HG02973 (cell line): ENCODE results near the gene PARVB.
"Not testable (repeated sequence)": the region's sequence is repeated elsewhere in the genome, so short reads cannot be mapped to it uniquely, and the experiment has no call there.

ENCODE experiments used
- ATAC-seq: cut with Tn5 transposase; IDR thresholded peaks from one replicate; pipeline ENCODE4 v1.9.1; 2021; ENCODE audit warnings: moderate library complexity; ENCODE audit not compliant: unreplicated experiment

PARVB gene

DNA sequence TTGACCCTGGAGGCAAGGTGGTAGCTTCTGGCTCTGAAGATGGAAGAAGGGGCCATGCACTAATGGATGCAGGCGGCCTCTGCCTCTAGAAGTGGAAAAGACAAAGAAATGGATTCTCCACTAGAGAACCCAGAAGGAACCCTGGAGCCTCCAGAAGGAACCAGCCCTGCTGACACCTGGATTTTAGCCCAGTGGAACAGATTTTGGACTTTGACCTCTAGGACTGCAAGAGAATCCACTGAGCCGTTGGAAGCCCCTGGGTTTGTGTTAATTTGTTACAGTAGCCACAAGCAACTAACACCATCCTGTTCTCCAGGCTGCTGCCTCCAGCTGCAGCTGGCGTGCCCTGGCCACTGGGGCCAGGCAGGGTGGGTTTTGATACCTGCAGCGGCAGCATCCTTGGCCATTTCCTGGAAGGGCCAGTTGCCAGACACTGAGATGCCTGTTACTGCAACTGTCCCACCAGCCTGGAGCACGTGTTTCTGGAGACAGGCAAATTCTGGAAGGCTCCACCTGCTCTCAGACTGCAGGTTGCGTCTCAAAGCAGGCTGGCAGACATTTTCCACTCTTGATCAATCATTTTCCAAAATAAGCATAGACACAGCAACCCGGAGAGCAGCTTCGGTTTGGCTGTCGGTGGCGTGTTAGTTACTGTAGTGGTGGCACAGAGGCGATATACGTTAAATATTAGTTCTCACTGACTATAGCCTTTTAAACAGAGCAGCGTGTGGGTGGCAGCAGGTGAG, 79.8 kb downstream of the PARVB start:
- no peak for ATAC-seq

DNA sequence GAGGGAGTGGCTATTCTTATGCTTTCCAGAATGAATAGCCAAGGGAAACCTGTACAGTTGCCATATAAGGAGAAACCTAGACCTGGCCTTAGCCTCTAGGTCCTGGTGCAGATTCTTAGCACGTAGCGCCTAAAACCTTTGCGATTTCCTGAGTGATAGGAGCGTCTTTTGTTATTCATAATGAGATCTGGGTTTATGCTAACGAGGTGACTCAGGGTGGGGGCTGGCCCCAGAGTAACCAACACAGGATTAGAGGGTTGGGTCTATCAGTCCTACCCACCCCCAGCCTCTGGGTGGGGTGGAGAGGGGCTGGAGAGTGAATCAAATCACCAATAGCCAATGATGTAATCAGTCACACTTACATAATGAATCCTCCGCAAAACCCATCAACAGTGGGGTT, 83.2 kb downstream of the PARVB start:
- no peak for ATAC-seq

DNA sequence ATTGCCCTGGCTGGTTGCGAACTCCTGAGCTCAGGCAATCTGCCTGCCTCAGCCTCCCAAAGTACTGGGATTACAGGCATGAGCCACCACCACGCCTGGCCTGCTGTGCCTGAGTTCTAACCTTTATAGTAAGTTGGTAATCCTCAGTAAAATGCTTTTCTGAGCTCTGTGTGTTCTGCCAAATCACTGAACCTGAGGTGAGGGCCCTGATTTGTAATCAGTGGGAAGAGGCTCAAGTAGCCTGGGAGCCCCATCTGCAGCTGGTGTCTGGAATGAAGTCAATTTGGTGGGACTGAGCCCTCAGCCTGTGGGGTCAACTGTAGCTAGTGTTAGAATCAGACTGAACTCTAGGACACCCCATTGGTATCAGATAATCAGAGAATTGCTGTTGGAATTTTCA, 84.0 kb downstream of the PARVB start:
- no peak for ATAC-seq

DNA sequence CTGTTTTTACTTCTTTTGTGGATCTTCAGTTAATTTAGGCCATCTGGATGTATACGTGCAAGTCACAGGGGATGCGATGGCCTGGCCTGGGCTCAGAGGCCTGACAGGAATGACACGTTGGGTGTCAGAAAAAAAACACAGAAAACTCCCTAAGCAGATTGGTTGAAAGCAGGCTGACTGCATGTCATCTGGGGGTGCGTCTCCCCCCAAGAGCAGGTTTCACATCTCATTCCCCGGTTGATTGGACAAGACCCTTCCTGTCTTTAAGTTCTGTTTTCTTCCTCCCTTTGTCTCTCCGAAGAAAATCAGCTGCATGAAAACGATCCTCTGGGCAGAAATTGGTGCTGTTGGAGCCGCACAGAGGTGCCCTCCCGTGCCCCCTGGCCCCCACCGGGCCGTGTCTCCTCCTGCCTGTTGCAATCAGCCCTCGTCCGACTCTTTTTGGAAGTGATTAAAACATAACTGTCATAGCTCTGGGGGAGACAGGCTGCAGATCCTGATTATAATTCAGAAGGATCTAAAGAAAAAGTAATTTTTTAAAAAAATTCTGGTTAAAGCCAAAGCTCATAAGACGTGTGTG, 84.8 kb downstream of the PARVB start:
- no peak for ATAC-seq

DNA sequence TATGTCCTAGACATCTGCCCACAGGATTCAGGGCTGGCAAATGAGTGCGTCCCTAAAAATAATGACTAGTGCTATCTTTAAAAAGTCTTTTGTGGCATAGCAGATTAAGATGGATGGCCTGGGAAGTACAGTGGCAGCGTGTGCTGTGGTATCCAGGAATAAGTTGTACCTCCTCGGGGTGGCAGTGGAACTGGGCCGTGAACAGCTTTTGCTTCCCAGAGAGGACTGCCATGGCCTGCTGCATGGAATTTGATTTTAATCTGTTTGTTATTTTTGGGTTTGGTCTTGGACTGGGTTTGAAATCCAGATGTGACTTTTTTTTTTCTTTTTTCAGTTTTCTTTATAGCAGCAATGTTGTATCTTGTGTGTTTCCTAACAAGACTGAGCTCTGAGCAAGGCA, 85.3 kb downstream of the PARVB start:
- no peak for ATAC-seq

DNA sequence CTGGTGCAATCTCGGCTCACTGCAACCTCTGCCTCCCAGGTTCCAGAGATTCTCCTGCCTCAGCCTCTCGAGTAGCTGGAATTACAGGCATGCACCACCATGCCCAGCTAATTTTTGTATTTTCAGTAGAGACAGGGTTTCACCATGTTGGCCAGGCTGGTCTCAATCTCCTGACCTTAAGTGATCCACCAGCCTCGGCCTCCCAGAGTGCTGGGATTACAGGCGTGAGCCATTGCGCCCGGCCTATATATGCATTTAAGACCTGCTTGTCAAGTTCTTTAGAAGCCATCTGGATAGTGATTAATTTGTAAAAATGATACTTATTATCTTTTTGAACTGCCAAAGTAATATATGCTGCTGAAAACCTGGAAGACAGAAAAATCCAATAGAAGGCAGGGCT, 86.6 kb downstream of the PARVB start:
- not testable (repeated sequence) for ATAC-seq

DNA sequence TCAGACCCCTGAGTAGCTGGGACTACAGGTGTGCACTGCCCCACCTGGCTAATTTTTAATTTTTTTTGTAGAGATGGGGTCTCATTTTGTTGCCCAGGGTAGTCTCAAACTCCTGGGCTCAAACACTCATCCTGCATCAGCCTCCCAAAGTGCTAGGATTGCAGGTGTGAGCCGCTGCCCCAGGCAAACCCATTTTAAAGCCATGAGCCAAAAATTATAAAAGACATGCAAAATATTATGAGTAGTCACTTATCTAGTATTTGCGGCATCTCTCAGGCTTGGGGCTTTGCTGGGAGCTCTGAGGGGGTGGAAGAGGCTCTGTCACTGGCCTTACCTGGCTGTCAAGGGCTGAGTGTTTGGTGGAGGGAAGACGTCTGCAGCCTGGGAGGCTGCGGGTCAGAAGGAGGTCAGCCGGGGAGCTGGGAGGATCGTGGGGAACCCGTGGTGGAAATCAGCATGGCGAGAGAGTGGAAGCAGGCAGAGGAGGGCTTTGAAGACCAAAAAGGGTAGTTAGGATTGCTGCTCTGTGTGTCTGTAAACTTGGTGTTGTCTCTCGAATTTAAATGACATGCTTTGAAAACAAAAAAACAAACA, 87.6 kb downstream of the PARVB start:
- no peak for ATAC-seq

DNA sequence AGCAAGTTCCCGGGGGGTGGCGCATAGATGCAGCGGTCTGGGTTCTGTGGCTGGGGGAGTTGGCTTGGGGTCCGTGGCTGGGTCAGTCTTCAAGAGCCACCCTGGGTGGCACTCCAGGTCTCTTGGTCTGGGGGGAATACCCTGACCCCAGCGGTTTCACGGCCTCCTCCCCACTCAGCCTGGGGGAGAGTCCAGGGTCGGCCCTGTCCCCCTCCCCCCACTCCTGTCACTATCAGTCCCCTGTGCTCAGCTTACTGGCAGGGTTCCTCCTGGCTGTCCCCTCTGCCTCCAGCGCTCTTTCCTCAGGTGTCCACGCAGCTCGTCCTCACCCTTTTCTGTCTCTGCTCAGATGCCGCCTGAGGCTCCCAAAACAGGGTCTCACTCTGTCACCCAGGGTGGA, 88.1 kb downstream of the PARVB start:
- ATAC-seq: no peak

DNA sequence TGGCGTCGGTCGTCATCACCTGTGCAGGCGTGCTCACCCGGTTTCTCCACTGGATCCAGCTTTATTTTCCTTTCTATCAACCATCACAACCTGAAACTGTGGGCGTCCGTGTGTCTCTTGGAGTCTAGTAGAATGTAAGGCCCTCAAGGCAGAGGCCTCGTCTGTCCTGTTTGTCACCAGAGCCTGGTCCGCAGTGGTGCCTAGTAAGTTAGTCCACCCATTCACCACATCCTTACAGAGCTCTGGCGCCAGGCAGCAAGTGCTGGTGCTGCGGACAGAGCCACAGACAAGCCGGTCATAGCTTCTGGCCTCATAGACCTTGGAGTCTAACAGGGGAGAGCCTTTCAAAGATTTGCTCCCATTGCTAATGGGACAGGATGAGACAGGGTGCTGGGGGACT, 92.2 kb downstream of the PARVB start:
- ATAC-seq: no peak

DNA sequence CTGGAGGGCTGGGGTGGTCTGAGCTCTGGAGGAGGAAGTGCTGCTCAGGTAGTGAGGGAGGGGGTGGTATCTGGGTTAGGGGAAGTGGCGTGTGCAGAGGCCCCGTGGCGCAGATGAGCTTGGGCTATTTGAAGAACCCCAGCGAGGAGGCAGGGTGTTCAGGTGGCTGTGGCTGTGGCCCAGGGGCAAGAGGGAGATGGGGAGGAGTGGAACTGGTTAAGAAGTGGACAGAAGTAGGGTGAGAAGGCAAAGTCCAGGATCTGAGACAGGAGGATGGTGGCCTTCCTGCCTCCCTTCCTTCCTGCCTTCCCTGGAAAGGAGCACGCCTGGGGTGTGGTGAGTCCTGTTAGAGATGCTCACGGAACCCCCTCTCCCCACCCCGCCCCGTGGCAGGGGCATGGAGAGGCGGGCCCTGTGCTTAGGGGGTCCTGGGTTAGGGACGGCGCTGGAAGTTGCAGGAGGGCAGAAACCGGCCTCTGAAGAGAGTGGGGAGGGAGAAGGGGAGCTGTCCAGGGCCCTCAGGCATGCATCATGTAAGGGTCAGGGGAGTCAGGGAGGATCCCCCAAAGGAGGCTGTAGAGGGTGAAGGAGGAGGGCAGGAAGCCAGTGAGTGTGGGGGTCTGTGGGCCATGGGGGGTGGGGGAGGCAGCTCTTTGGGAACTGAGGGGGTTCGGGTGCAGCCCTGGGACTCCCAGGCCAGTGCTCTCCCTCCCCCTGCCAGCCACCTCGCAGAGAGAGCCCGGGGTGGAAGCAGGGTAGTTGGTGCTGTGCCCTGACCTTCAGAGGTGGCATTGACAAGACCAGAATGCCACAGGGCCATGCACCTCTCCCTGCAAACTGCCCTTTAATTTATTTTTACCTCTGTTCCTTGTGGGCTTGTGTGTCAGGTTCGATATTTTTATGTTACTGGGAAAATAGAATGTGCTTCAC, 92.9 kb downstream of the PARVB start:
- no peak for ATAC-seq

DNA sequence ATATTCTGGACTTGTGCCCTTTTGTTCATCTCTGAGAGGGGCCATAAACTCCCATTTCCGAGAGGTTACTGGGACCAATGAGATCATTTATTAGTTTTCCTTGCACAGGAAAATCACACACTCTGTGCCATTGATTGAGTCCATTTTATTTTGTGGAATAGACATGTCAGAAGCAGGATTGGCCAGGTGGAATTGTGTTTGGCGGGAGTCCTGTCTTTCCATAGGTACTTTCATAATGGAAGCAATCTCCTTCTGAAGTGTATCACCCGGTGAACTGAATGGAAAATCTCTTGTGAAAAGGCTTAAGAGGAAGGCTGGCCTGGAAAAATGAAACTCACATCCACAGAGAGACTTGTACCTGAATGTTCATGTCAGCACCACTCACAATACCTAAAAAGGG, 93.6 kb downstream of the PARVB start:
- no peak for ATAC-seq

DNA sequence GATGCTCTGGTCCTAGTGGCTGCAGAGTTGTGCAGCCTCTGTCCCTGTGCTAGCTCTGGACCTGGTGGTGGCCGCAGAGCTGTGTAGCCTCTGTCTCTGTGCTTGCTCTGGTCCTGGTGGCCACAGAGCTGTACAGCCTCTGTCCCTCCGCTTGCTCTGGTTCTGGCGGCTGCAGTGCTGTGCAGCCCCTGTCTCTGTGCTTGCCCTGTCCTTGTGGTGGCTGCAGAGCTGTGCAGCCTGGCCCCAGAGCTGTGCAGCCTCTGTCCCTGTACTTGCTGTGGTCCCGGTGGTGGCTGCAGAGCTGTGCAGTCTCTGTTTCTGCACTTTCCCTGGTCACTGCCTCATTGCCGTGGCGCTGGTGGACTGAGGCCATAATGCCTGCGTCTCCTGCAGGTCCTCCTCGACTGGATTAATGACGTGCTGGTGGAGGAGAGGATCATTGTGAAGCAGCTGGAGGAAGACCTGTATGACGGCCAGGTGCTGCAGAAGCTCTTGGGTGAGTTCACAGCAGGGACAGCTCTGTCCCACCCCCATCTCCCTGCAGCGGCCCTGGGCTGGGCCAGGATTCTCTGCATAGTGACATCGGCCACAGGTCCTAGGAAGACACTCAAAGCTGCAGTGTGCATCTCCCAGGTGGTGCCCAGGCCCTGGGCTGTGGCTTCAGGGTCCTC, 94.7 kb downstream of the PARVB start:
- no peak for ATAC-seq

DNA sequence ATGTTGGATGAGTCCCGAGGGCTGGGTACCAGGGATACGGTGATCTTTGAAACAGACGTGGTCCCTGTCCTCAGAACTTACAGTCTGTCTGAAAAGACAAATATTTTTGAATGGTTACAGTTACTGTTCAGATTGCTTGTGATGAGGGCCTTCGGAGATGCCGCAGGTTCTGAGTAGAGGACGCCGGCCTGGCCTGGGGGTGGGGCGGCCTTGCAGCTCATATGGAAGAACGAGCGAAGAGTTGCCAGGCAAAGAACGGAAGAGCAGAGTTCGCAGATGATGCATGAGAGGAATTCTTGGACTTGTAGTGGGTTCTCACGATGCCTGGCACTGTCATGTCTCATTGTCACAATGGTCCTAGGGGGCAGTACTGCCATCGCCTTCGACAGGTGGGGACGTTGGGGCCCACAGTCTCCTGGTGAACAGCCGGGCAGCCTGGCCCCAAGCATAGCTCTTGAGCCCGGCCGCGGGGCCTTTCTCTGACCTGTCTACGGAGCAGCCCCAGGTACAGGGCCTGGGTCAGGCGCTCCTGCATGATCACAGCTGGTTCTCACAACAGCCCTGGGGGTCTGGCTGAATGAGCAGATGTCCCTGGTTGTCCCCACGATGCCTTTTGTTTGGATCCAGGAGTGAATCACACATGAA, 95.7 kb downstream of the PARVB start:
- ATAC-seq: no peak

DNA sequence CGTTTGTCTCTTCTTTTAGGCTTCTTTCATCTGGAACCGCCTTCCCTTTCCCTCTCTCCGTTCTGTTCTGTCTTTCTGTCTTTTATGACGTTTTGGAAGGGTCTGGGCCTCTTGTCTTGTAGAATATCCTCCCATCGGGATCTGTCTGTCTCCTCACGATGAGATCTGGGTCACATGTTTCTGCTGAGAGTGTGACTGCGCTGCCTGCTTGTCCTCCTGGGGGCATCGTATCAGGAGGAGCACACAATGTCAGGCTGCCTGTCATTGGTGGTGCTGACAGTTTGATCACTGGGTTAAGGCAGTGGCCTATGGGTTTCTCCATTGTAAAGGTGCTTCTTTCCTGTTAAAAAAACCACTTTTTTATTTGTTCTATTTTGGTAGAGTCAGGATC, 96.2 kb downstream of the PARVB start:
- ATAC-seq: no peak

DNA sequence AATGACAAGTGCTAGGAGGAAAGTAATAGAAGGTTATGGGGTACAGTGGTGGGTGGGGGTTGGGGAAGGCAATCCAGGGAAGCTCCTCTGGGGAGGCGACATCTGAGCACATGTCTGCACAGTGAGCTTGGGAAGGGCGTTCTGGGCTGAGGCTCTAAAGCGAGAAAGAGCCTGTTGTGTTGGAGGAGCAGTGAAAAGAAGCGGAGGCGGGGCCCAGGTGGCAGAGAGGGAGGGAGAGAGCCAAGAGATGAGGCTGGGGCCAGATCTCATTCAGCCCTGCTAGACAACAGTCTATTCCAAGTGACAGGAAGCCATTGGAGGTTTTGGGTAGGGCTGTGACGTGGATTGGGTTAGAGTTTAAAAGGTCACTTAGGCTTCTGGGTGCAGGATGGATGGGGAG, 101.3 kb downstream of the PARVB start:
- no peak for ATAC-seq

DNA sequence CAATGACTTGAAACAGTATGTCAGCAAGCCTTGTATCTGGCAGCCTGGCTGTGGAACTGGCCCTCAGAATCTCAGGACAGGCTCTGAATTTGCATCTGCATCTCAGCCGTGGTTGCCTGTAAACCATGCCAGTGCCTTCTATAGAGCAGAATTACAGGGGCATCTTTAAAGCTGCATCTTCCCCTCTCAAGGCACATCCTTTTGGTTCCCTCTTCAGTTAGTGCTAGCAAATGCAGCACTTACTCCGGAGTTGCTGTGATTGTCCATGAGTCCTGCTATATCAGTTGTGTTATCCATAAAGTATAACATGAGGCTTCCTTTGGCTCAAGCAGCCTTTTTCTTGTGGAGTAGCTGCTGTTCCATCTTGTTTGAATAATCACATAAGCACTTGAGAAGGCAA, 102.7 kb downstream of the PARVB start:
- ATAC-seq: no peak

DNA sequence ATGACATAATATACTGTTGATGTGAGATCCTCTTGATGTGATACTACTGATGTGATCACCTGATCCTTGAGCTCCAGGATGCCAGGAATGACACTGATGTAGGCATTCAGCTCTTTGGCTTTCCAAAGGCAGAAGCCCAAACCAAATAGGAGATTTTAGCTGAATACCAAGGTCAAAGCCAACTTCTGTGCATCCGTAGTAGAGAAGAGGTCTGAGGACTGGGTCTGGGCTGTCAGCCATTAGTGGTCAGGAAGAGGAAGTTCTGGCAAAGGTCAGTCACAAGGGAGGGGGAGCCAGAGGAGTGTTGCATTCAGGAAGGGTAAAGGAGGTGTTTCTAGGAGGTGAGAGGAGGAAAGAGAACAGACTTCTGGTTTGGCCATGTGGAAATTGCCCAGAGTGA, 103.3 kb downstream of the PARVB start:
- ATAC-seq: no peak

DNA sequence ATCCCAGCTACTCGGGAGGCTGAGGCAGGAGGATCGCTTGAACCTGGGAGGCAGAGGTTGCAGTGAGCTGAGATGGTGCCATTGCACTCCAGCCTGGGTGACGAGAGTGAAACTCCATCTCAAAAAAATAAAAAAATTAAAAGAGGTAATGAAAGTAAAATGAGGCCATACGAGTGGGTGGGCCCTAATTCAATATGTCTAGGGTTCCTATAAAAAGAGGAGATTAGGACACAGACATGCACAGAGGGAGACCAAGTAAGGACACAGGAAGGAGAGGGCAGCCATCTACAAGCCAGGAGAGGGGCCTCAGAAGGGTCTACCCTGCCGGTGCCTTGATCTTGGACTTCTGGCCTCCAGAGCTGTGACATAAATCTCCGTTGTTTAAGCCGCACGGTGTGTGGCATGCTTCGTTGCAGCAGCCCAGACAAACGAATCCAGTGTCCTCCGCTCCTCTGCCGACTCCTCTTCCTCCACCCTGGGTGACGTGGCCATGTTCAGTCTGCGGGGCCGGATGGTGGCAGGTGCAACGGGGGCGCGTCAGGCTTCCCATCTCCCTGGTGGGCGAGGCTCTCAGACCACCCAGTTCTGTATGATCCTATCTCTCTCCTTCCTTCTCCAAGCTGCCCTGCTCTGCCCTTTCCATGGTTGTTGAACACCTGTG, 105.0 kb downstream of the PARVB start:
- ATAC-seq: no peak

DNA sequence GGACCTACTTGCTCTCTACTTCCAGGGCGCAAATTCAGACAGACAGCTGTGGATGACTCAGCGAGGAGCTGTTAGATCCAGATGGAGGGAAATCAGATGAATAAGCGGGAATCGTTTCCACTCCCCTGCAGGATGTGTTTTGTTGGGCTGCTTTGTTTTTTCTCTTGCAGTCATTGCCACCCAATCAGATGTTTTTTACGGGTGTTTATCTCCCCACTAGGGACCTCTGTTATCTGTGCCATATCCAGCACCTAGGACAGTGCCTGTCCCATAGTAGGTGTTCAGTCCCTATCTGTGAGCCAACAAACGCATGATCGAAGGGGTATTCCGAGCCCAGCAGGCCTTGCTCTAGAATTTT, 105.5 kb downstream of the PARVB start:
- no peak for ATAC-seq

DNA sequence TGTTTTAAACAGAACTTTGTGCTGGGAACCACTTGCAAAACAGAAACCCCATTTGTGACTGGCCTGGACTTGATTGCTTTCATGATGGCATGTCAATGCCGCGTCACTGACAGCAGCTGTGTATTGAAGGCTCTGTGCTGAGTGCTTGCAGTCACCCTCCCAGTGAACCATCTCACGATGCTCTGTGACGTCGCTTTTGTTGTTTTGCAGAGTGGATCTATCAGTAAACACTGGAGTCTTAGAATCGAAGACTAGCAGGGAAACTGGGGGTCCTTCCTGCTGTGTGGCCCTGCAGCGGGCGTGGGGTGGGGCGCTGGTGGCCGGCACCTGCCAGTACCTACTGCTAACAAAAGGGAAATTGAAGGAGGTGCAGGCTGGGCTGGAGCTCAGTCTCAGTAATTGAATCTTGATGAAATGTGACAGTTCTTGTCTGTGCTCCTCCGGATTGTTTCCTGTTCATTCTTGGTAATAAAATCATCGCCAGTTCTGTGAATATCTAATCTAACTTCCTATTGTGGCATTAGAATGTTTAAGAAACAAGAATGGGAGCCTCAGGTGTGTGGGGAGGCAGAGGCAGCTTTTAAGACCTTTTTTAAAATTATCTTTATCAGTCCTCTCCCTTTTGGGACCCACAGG, 106.1 kb downstream of the PARVB start:
- no peak for ATAC-seq
